ENCODE data around the gene CRYL1. TPM values are rescaled to one million over a fixed set of nuclear protein-coding genes. Genes with fewer than 3 reads are reported as not detected.

CRYL1 gene
- total RNA-seq, 6 donors from 2014 or later: 22.2 to 38.9 (median 28.7) TPM

DNA sequence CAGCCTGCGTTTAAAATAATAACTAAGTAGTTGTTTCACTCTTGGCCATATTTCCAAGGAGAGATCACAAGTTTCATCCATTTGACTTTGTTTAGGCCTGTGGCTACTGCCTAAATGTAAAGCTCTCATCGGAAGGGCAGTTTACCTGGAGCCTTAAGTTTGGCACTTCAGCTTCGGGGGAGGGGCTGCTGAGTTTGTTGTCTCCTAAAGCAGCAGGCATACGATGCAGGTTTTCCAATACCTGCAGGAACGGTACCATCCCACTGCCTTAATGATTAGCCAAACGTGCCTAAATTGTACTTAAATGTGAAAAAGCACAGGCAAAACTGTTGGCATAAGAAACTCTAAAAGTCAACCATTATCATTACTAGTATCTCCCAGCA lies 63.1 kb downstream of the CRYL1 start:
- Histone ChIP-seq H3K4me3 (no peak overlapping the region), H3K27ac (no peak overlapping the region), H3K36me3 (no peaks in the 10 kb centered on the region), H3K9me3 (no peaks in the 10 kb centered on the region), H3K4me1 (peaks cover 0 to 8% (median 0%) of the 10 kb centered on the region in 4 donors), H3K27me3 (no peaks in the 10 kb centered on the region)
- TF ChIP-seq, protein P1, sequence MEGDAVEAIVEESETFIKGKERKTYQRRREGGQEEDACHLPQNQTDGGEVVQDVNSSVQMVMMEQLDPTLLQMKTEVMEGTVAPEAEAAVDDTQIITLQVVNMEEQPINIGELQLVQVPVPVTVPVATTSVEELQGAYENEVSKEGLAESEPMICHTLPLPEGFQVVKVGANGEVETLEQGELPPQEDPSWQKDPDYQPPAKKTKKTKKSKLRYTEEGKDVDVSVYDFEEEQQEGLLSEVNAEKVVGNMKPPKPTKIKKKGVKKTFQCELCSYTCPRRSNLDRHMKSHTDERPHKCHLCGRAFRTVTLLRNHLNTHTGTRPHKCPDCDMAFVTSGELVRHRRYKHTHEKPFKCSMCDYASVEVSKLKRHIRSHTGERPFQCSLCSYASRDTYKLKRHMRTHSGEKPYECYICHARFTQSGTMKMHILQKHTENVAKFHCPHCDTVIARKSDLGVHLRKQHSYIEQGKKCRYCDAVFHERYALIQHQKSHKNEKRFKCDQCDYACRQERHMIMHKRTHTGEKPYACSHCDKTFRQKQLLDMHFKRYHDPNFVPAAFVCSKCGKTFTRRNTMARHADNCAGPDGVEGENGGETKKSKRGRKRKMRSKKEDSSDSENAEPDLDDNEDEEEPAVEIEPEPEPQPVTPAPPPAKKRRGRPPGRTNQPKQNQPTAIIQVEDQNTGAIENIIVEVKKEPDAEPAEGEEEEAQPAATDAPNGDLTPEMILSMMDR (IDR thresholded peaks at IDR 0.05): no peak
- TF ChIP-seq EP300 (IDR thresholded peaks at IDR 0.05) (no peak), POLR2A (IDR thresholded peaks at IDR 0.05) (no peak), POLR2AphosphoS5 (IDR thresholded peaks at IDR 0.05) (no peak)
- DNase-seq (no peak), ATAC-seq (ENCODE audit: low FRiP score in 2 of 2) (no peak)
- WGBS, 2 donors: 81 to 82% methylated on average over 6 of the region's 6 CpGs

DNA sequence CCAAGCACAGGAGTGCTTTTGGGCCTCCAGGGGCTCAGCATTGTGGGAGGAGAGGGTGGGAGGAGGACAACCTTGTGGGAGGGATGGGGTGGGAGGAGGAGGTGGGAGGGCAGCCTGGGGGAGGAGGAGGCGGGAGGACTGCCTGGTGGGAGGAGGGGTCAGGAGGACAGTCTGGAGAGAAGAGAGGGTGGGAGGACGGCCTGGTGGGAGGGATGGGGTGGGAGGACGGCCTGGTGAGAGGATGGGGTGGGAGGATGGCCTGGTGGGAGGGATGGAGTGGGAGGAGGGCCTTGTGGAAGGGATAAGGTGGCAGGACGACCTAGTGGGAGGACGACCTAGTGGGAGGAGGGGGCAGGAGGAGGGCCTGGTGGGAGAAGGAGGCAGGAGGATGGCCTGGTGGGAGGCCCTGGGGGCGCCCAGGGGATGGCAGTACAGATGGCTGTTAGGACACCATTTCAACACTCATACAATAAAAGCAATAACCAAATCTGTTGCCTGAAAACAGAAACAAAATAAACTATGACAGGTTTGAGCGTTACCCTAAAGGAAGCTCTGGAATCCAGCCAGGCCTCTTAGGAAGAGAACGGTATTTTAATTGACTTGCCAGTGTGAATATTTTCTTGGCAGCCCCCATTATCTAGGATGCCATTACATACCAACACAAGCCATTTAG lies 63.7 kb downstream of the CRYL1 start:
- H3K36me3 ChIP-seq: no peaks in the 10 kb centered on the region
- no peak overlapping the region for H3K4me3 ChIP-seq
- H3K27me3 ChIP-seq: no peaks in the 10 kb centered on the region
- TF ChIP-seq, protein P1 (IDR thresholded peaks at IDR 0.05): no peak
- TF ChIP-seq POLR2A (IDR thresholded peaks at IDR 0.05) (no peak), EP300 (IDR thresholded peaks at IDR 0.05) (no peak), POLR2AphosphoS5 (IDR thresholded peaks at IDR 0.05) (no peak)
- no peak overlapping the region for H3K27ac ChIP-seq
- ATAC-seq (ENCODE audit: low FRiP score in 2 of 2) (no peak), DNase-seq (no peak)
- peaks cover 0 to 8% (median 1%) of the 10 kb centered on the region in 4 donors for H3K4me1 ChIP-seq
- no peaks in the 10 kb centered on the region for H3K9me3 ChIP-seq
- 50 to 60% methylated on average over 6 to 7 of the region's 8 CpGs for WGBS, 2 donors

DNA sequence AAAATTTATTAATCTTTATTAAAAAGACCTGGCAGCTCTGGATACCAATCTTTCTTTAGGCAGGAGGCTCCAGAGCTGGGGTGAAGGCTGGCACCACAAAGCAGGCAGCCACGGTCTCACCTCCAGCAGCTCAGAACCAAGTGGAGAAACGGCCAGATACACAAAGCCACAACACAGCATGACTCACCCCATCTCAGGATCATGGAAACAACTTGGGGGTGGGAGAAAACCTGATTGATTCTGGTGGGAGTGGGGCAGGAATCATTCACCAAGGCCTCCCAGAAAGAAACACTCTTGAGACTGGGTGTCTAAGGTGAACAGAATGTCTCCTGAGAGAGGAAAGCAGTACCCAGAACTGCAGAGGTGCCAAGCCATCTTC lies 64.2 kb downstream of the CRYL1 start:
- DNase-seq: no peak
- H3K4me3 ChIP-seq: no peak overlapping the region
- no peak for ATAC-seq (ENCODE audit: low FRiP score in 2 of 2)
- no peaks in the 10 kb centered on the region for H3K27me3 ChIP-seq
- H3K4me1 ChIP-seq: peaks cover 0 to 8% (median 2%) of the 10 kb centered on the region in 4 donors
- H3K36me3 ChIP-seq: no peaks in the 10 kb centered on the region
- H3K9me3 ChIP-seq: no peaks in the 10 kb centered on the region
- no peak for TF ChIP-seq EP300 (IDR thresholded peaks at IDR 0.05)
- no peak for TF ChIP-seq POLR2AphosphoS5 (IDR thresholded peaks at IDR 0.05)
- TF ChIP-seq, protein P1 (IDR thresholded peaks at IDR 0.05): no peak
- WGBS, 2 donors: 63 to 73% methylated on average over 2 of the region's 2 CpGs
- no peak overlapping the region for H3K27ac ChIP-seq

DNA sequence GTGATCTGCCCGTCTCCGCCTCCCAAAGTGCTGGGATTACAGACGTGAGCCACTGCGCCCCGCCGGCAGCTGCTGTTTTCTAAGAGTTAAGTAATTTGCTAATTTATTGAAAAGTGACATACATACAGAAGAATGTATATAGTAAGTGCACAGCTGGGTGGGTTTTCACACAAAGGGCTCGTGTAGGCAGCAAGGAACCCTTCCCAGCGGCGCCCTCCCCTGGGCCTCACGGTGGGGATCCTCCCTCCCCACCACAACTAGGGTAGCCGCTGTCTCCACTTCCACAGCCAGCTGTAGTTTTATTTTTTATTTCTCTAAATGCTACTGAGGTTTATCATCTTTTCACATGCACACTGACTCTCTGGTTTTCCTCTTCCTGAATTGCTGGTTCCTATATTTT lies 64.9 kb downstream of the CRYL1 start:
- Histone ChIP-seq H3K4me1 (peaks cover 0 to 8% (median 2%) of the 10 kb centered on the region in 4 donors), H3K27me3 (no peaks in the 10 kb centered on the region), H3K9me3 (no peaks in the 10 kb centered on the region), H3K27ac (no peak overlapping the region), H3K36me3 (no peaks in the 10 kb centered on the region), H3K4me3 (no peak overlapping the region)
- DNase-seq (peak in 1 of 2 donors; percentile 47), ATAC-seq (ENCODE audit: low FRiP score in 2 of 2) (no peak)
- WGBS, 2 donors: 85 to 91% methylated on average over 11 of the region's 11 CpGs
- TF ChIP-seq POLR2AphosphoS5 (IDR thresholded peaks at IDR 0.05) (no peak), POLR2A (IDR thresholded peaks at IDR 0.05) (no peak), EP300 (IDR thresholded peaks at IDR 0.05) (no peak)
- TF ChIP-seq, protein P1 (IDR thresholded peaks at IDR 0.05): no peak

DNA sequence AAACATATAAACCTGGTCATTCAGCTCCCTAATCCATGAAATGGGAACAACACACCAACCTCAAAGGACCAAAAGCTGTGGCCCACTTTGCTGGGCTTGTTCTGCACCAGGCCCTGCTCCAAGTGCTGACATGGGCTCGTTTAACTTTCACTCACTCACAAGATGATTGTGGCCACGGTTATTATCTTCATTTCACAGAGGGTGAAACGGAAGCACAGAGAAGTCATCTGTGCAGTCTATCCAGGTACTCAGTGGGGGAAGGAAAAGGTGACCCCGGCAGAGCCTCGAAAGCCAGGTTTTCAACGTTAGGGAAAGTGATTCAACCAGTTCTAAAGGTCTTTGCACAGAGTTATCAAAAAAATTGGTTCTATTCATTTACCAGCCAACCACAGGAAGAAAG lies 68.0 kb downstream of the CRYL1 start:
- Histone ChIP-seq H3K4me3 (no peak overlapping the region), H3K27ac (no peak overlapping the region), H3K9me3 (peaks cover 0 to 4% (median 0%) of the 10 kb centered on the region in 4 donors), H3K27me3 (no peaks in the 10 kb centered on the region), H3K36me3 (no peaks in the 10 kb centered on the region), H3K4me1 (peaks cover 0 to 3% (median 0%) of the 10 kb centered on the region in 4 donors)
- TF ChIP-seq, protein P1 (IDR thresholded peaks at IDR 0.05): no peak
- TF ChIP-seq POLR2A (IDR thresholded peaks at IDR 0.05) (no peak), POLR2AphosphoS5 (IDR thresholded peaks at IDR 0.05) (no peak), EP300 (IDR thresholded peaks at IDR 0.05) (no peak)
- 67 to 68% methylated on average over 6 of the region's 6 CpGs for WGBS, 2 donors
- no peak for DNase-seq
- no peak for ATAC-seq (ENCODE audit: low FRiP score in 2 of 2)
